ENCODE data around the gene KMT5C. TPM values are rescaled to one million over a fixed set of nuclear protein-coding genes. Genes with fewer than 3 reads are reported as not detected.

Gene KMT5C
- 3.7 to 7.5 TPM (median 5.9 TPM) in 5 replicates for total RNA-seq (2022; extraction: Qiagen RNA extraction; ENCODE audit: low read depth)

DNA sequence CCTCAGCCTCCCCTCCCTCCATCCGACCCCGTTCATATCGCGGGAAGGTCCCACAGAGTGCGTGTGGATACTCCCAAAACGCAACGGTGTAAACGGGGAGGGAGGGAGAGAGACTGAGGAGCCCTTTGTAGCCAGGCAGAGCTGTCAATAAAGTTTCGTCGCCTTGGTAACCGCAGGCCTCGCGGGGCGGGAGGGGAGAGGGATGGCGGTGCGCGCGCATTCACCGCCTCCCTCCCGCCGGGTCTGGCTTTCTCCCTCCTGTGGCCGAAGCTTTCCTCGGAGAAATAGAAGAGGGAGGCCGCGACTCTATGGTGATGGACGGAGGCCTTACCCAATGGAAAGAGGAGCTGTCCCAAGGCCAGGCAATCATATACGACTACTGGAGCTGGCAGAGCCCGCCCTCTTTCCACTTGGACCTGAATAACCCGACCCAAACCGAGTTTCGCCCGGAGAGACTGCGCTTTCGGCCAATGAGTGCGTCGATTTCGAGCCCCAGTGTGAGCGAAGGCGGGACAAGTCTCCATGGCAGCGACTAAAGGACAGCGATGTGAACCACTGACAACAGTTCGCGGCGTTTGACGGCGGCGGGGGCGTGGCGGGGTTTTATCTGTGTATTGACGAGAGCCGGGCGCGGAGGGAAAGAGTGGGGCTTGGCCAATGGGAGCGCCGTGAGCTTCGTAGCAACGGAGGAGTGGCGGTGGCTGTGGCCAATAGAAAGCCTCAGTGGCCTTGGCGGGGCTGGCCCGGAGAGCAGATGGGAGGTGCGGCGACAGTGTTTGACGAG lies at the start of gene KMT5C:
Gene KMT5C, plus strand, starts transcription at position 772 of the 784 bp plus-strand sequence. CDS start 2,061 bp downstream, outside the sequence.

GRCh38 chr19:55325172-55325571 lies 14.5 kb upstream of the KMT5C start, which contains the start of gene TMEM150B:
Gene TMEM150B (minus strand): TSS chr19:55325341. CDS start chr19:55321036, 4,305 bp downstream.

DNA sequence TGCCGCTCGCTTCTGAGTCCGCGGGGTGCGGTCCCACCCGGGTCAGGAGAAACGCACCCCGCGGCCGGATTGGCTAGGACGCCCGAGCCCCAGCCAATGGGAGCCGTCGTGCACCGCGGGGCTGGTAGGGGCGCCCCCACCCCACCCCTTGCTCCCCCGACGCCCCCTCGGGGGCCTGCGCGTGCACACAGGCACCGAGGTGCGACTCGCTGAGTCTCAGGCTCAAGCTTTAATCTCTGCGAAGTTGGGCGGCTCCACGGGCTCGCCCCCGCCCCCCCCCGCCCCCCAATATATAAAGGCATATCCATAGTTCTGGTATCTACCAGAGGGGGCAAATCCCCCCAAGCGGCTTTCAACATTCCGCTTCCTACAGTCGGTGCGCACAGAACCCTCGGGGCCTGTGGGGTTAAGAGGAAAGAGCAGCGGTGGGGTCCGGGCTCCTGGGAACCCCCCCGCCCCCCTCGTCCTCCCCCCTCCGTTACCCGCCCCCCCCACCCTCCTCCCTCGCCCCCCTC lies 15.1 kb downstream of the KMT5C start, which contains the start of gene COX6B2:
Gene COX6B2, minus strand, starts transcription at position 22 of the 515 bp plus-strand sequence. CDS start 198 bp downstream, outside the sequence.

GRCh38 chr19:55362990-55363716 lies 23.5 kb downstream of the KMT5C start, which contains the start of gene GARIN5B:
Gene GARIN5B (minus strand): TSS chr19:55363260. CDS start chr19:55363066, 194 bp downstream.

DNA sequence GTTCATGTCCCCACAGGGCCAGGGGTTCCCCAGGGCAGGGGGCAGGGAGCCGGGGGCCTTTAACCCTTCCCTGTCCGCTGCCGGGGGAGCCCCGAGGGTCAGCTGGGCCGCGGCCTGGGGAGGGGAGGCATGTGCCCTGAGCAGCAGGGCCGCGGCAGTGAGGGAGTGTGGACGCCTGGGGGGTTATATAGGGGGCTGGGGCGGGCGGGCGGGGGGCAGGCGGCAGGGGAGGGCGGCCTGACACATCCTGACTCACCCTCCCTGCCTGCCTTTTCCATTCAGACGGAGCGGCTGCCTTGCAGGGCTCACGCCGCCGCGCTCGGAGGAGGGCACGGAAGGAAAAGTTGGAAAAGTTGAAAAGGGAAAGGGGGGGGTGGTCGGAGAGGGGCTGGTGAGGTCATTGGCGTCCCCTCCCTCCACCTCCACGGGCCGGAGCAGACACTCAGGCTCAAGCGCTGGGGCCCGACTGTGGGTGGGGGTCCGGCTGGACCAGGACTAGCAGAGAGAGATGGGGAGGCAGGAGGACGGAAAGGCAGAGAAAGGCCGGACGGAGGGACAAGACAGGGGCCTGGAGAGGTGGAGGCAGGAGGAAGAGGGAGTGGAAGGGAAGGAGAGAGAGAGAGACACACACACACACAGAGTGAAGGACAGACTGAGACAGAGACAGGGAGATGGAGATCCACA lies 30.8 kb downstream of the KMT5C start, which contains the start of gene IL11:
Gene IL11, minus strand, starts transcription at position 159 of the 684 bp plus-strand sequence. Its CDS starts 153 bp downstream, at position 6.

GRCh38 chr19:55376241-55376933 lies 36.7 kb downstream of the KMT5C start, which contains the start of gene TMEM190:
Gene TMEM190 (plus strand): TSS chr19:55376826. CDS start chr19:55376854, 28 bp downstream.

DNA sequence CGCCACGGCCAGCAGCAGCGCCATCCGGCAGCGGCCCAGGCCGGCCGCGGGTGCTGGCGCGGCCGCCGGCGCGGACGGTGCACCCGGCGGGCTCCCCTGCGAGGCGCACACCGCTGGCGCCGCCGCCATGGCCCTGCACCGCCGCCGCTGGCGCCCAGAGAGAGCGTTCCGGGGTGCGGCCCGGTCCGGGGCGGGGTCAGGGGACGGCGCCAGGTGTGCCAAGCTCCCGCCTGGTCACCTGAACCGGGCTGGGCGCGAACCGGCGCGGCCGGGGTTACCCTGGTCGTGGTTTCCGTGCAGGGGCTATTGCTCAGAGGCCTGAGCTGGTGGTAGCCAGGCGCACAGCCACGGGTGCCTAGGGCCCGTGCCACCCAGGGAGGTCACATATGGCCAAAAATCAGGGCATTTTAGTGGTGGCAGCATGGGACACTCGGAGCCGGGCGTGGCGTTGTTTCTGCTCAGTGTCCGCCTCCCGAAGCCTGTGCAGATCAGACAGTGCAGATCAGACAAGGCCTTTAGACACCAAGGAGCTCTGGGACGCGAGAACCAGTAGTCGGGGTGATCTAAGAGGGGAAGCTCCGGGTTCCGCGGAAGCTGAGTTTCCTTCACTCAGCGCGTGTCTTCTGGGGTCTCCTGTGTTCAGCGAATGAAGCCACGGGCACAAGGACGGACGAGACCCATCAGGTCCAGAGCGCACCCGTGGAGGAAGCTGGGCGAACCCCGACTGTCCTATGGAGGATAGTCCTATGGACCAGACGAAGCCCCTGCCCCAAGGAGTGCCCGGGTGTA lies 44.6 kb downstream of the KMT5C start, which contains the start of gene TMEM238:
Gene TMEM238, minus strand, starts transcription at position 162 of the 789 bp plus-strand sequence. Its CDS starts 33 bp downstream, at position 129.

DNA sequence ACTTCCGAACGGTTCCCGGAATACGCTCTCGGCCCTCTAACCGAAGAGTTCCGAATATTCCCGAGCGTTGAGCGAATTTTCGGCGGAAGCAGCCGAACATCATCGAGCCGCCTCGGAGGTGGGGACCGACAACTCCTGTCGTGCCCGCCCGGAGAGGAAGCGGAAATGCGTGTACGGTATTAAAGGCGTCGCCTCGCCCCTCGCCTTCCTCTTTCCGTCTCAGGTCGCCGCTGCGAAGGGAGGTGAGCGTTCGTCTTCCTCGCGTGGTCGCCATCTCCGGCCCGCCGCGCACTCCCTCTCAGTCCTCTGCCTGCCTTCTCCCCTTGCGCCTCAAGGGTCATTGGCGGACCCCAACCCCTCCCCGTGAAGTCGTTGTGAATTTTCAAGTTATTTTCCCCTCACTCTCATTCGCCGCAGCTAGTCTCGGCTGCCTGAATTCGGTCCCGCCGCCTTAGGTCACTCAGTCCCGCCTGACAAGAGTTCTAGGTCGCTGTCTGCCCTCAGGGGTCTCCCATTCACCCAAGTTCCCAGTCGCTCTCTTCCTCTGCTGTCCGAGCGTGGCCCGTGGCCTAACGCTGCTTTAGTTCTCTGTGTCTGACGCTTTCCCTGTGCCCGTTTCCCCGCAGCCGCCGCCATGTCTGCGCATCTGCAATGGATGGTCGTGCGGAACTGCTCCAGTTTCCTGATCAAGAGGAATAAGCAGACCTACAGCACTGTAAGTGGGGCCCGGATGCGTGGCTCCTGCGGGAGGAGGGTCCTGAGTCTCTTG lies 46.2 kb downstream of the KMT5C start, which contains the start of gene RPL28:
Gene RPL28, plus strand, starts transcription at position 209 of the 769 bp plus-strand sequence. Its CDS starts 426 bp downstream, at position 635.

Other genes with a start within 250 kb of the KMT5C start
- 55.9 to 88.0 TPM (median 82.4 TPM) in 5 replicates for gene PPP1R12C, start 222.2 kb upstream of the KMT5C start, total RNA-seq (2022; extraction: Qiagen RNA extraction; ENCODE audit: low read depth)
- gene TNNT1, start 190.7 kb upstream of the KMT5C start, total RNA-seq (2022; extraction: Qiagen RNA extraction; ENCODE audit: low read depth): 115 to 148 TPM (median 130 TPM) in 5 replicates
- gene TNNI3, start 182.1 kb upstream of the KMT5C start, total RNA-seq (2022; extraction: Qiagen RNA extraction; ENCODE audit: low read depth): 5.9 to 9.6 TPM (median 8.0 TPM) in 5 replicates
- 3.7 to 7.7 TPM (median 5.7 TPM) in 5 replicates for gene DNAAF3, start 173.3 kb upstream of the KMT5C start, total RNA-seq (2022; extraction: Qiagen RNA extraction; ENCODE audit: low read depth)
- gene SYT5, start 159.6 kb upstream of the KMT5C start, total RNA-seq (2022; extraction: Qiagen RNA extraction; ENCODE audit: low read depth): 1.9 to 4.8 TPM (median 4.0 TPM) in 5 replicates
- 2.7 to 5.3 TPM (median 5.1 TPM) in 5 replicates for gene PTPRH, start 130.4 kb upstream of the KMT5C start, total RNA-seq (2022; extraction: Qiagen RNA extraction; ENCODE audit: low read depth)
- gene TMEM86B, start 111.1 kb upstream of the KMT5C start, total RNA-seq (2022; extraction: Qiagen RNA extraction; ENCODE audit: low read depth): 3.1 to 5.3 TPM (median 4.1 TPM) in 5 replicates
- gene PPP6R1, start 80.9 kb upstream of the KMT5C start, total RNA-seq (2022; extraction: Qiagen RNA extraction; ENCODE audit: low read depth): 84.5 to 118 TPM (median 109 TPM) in 5 replicates
- 120 to 145 TPM (median 138 TPM) in 5 replicates for gene HSPBP1, start 59.8 kb upstream of the KMT5C start, total RNA-seq (2022; extraction: Qiagen RNA extraction; ENCODE audit: low read depth)
- 2.5 to 4.3 TPM (median 4.1 TPM) in 5 replicates for gene BRSK1, start 55.9 kb upstream of the KMT5C start, total RNA-seq (2022; extraction: Qiagen RNA extraction; ENCODE audit: low read depth)
- gene TMEM150B, start 14.5 kb upstream of the KMT5C start, total RNA-seq (2022; extraction: Qiagen RNA extraction; ENCODE audit: low read depth): not detected in 5 replicates
- gene COX6B2, start 14.8 kb downstream of the KMT5C start, total RNA-seq (2022; extraction: Qiagen RNA extraction; ENCODE audit: low read depth): 0.57 to 1.2 TPM (median 0.81 TPM) in 5 replicates
- 0.08 to 0.33 TPM (median 0.13 TPM) in 5 replicates for gene GARIN5B, start 23.4 kb downstream of the KMT5C start, total RNA-seq (2022; extraction: Qiagen RNA extraction; ENCODE audit: low read depth)
- 14.5 to 19.3 TPM (median 18.6 TPM) in 5 replicates for gene IL11, start 30.6 kb downstream of the KMT5C start, total RNA-seq (2022; extraction: Qiagen RNA extraction; ENCODE audit: low read depth)
- gene TMEM190, start 37.0 kb downstream of the KMT5C start, total RNA-seq (2022; extraction: Qiagen RNA extraction; ENCODE audit: low read depth): 0.94 to 2.2 TPM (median 1.7 TPM) in 5 replicates
- gene TMEM238, start 44.4 kb downstream of the KMT5C start, total RNA-seq (2022; extraction: Qiagen RNA extraction; ENCODE audit: low read depth): 2.8 to 9.2 TPM (median 7.0 TPM) in 5 replicates
- 2,491 to 3,078 TPM (median 2,623 TPM) in 5 replicates for gene RPL28, start 46.1 kb downstream of the KMT5C start, total RNA-seq (2022; extraction: Qiagen RNA extraction; ENCODE audit: low read depth)
- 343 to 483 TPM (median 443 TPM) in 5 replicates for gene UBE2S, start 67.9 kb downstream of the KMT5C start, total RNA-seq (2022; extraction: Qiagen RNA extraction; ENCODE audit: low read depth)
- not detected in 5 replicates for gene SHISA7, start 103.4 kb downstream of the KMT5C start, total RNA-seq (2022; extraction: Qiagen RNA extraction; ENCODE audit: low read depth)
- gene ISOC2, start 121.8 kb downstream of the KMT5C start, total RNA-seq (2022; extraction: Qiagen RNA extraction; ENCODE audit: low read depth): 51.3 to 61.4 TPM (median 58.4 TPM) in 5 replicates
- not detected in 5 replicates for gene C19orf85, start 124.9 kb downstream of the KMT5C start, total RNA-seq (2022; extraction: Qiagen RNA extraction; ENCODE audit: low read depth)
- 4.5 to 7.2 TPM (median 6.7 TPM) in 5 replicates for gene ZNF628, start 136.7 kb downstream of the KMT5C start, total RNA-seq (2022; extraction: Qiagen RNA extraction; ENCODE audit: low read depth)
- 34.8 to 57.0 TPM (median 55.0 TPM) in 5 replicates for gene NAT14, start 145.3 kb downstream of the KMT5C start, total RNA-seq (2022; extraction: Qiagen RNA extraction; ENCODE audit: low read depth)
- gene SSC5D, start 148.6 kb downstream of the KMT5C start, total RNA-seq (2022; extraction: Qiagen RNA extraction; ENCODE audit: low read depth): 0.35 to 0.82 TPM (median 0.57 TPM) in 5 replicates
- gene SBK2, start 197.3 kb downstream of the KMT5C start, total RNA-seq (2022; extraction: Qiagen RNA extraction; ENCODE audit: low read depth): 1.3 to 2.3 TPM (median 1.8 TPM) in 5 replicates
- gene SBK3, start 205.7 kb downstream of the KMT5C start, total RNA-seq (2022; extraction: Qiagen RNA extraction; ENCODE audit: low read depth): 1.3 to 1.9 TPM (median 1.6 TPM) in 5 replicates
- 20.1 to 37.6 TPM (median 28.4 TPM) in 5 replicates for gene ZNF579, start 241.0 kb downstream of the KMT5C start, total RNA-seq (2022; extraction: Qiagen RNA extraction; ENCODE audit: low read depth)